ENCODE data around the gene ARL11.

DNA sequence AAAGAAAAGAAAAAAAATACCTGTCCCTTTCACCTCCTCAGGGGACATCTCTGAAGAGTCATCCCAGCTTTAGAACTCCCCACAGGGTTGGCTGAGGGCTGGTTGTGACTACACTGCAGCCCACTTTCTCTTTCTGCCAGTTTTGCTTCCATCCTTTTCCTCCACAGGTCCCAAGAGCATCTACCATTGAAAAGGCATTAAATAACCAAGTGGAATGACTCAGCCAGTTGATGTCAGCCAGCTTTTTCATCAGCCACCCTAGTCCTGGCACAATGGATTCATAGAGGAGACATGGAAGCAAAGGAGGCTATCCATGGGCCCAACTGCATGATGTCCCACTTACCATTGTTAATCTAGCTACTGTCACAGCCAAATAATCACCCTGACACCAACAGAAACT lies 33.7 kb upstream of the ARL11 start:
- TF ChIP-seq RAD21 (IDR thresholded peaks at IDR 0.05; ENCODE audit: low read length) (no peak), MAZ (IDR thresholded peaks at IDR 0.05; ENCODE audit: borderline replicate concordance, low read depth, low read length) (no peak), NFE2L2 (IDR thresholded peaks at IDR 0.05; ENCODE audit: low read depth, low read length) (no peak), POLR2A (IDR thresholded peaks at IDR 0.05; ENCODE audit: low read depth, low read length) (no peak), FOS (IDR thresholded peaks at IDR 0.05; ENCODE audit: low read depth, low read length) (no peak), MXI1 (IDR thresholded peaks at IDR 0.05; ENCODE audit: borderline replicate concordance, low read depth, low read length) (no peak)
- TF ChIP-seq, protein P1, sequence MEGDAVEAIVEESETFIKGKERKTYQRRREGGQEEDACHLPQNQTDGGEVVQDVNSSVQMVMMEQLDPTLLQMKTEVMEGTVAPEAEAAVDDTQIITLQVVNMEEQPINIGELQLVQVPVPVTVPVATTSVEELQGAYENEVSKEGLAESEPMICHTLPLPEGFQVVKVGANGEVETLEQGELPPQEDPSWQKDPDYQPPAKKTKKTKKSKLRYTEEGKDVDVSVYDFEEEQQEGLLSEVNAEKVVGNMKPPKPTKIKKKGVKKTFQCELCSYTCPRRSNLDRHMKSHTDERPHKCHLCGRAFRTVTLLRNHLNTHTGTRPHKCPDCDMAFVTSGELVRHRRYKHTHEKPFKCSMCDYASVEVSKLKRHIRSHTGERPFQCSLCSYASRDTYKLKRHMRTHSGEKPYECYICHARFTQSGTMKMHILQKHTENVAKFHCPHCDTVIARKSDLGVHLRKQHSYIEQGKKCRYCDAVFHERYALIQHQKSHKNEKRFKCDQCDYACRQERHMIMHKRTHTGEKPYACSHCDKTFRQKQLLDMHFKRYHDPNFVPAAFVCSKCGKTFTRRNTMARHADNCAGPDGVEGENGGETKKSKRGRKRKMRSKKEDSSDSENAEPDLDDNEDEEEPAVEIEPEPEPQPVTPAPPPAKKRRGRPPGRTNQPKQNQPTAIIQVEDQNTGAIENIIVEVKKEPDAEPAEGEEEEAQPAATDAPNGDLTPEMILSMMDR (conservative IDR thresholded peaks at IDR 0.05; ENCODE audit: low read depth, low read length), result no peak
- TF ChIP-seq, protein P2, sequence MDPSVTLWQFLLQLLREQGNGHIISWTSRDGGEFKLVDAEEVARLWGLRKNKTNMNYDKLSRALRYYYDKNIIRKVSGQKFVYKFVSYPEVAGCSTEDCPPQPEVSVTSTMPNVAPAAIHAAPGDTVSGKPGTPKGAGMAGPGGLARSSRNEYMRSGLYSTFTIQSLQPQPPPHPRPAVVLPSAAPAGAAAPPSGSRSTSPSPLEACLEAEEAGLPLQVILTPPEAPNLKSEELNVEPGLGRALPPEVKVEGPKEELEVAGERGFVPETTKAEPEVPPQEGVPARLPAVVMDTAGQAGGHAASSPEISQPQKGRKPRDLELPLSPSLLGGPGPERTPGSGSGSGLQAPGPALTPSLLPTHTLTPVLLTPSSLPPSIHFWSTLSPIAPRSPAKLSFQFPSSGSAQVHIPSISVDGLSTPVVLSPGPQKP (IDR thresholded peaks at IDR 0.05; ENCODE audit: borderline replicate concordance, low read depth, low read length), result no peak
- TF ChIP-seq, protein P3, sequence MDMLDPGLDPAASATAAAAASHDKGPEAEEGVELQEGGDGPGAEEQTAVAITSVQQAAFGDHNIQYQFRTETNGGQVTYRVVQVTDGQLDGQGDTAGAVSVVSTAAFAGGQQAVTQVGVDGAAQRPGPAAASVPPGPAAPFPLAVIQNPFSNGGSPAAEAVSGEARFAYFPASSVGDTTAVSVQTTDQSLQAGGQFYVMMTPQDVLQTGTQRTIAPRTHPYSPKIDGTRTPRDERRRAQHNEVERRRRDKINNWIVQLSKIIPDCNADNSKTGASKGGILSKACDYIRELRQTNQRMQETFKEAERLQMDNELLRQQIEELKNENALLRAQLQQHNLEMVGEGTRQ (IDR thresholded peaks at IDR 0.05; ENCODE audit: low read depth, low read length), result no peak
